SH-SY5Y (cell line): Measurements from ENCODE around the gene SDR42E1.

Experiments
- GATA2 ChIP-seq: IDR thresholded peaks from 2 replicates; pipeline ENCODE4 v1.6.1; 2011; ENCODE audit warnings: mild to moderate bottlenecking, low read depth, low read length
- GATA3 ChIP-seq: IDR thresholded peaks from 2 replicates; pipeline ENCODE4 v1.6.1; 2011; ENCODE audit warnings: low read depth, mild to moderate bottlenecking, low read length, moderate library complexity

SDR42E1 gene

GRCh38 chr16:82011199-82011641 is at the start of gene SDR42E1:
SDR42E1 (minus strand) TSS chr16:82011470; CDS start chr16:82000858, 10,612 bp downstream.
- TF ChIP-seq GATA3 (no peak), GATA2 (no peak)

GRCh38 chr16:82059983-82060421 is 48.7 kb upstream of the SDR42E1 start:
- TF ChIP-seq GATA2 (no peak), GATA3 (no peak)

- TF ChIP-seq GATA3: no peak
- no peak for TF ChIP-seq GATA2
These were observed 48.1 kb upstream of the SDR42E1 start for GRCh38 chr16:82059161-82059982.

- TF ChIP-seq GATA2 (no peak), GATA3 (no peak)
These were observed 45.3 kb upstream of the SDR42E1 start for GRCh38 chr16:82056550-82056896.

GRCh38 chr16:82055728-82056549 is 44.7 kb upstream of the SDR42E1 start:
- no peak for TF ChIP-seq GATA3
- no peak for TF ChIP-seq GATA2

GRCh38 chr16:82055117-82055516 is 43.8 kb upstream of the SDR42E1 start:
- TF ChIP-seq GATA3: no peak
- no peak for TF ChIP-seq GATA2

- TF ChIP-seq GATA2 (no peak), GATA3 (no peak)
These were observed 40.4 kb upstream of the SDR42E1 start for GRCh38 chr16:82051656-82052055.

- TF ChIP-seq GATA2: no peak
- no peak for TF ChIP-seq GATA3
These were observed 39.7 kb upstream of the SDR42E1 start for GRCh38 chr16:82050909-82051357.

GRCh38 chr16:82050506-82050905 is 39.2 kb upstream of the SDR42E1 start:
- TF ChIP-seq GATA2 (no peak), GATA3 (no peak)

GRCh38 chr16:82049484-82049883 is 38.2 kb upstream of the SDR42E1 start:
- no peak for TF ChIP-seq GATA3

GRCh38 chr16:82047787-82048186 is 36.5 kb upstream of the SDR42E1 start:
- TF ChIP-seq GATA2 (no peak), GATA3 (no peak)

- TF ChIP-seq GATA2 (no peak), GATA3 (no peak)
These were observed 36.1 kb upstream of the SDR42E1 start for GRCh38 chr16:82047374-82047773.

- TF ChIP-seq GATA2: no peak
- TF ChIP-seq GATA3: no peak
These were observed 35.7 kb upstream of the SDR42E1 start for GRCh38 chr16:82046941-82047340.

GRCh38 chr16:82046541-82046940 is 35.3 kb upstream of the SDR42E1 start:
- TF ChIP-seq GATA2 (no peak), GATA3 (no peak)

GRCh38 chr16:82045465-82045864 is 34.2 kb upstream of the SDR42E1 start:
- TF ChIP-seq GATA2 (no peak), GATA3 (no peak)

GRCh38 chr16:82044585-82044911 is 33.3 kb upstream of the SDR42E1 start:
- TF ChIP-seq GATA2 (no peak), GATA3 (no peak)
